GM12878 (cell line): ENCODE data around the gene KLF4. TPM values are rescaled to one million over a fixed set of nuclear protein-coding genes. Genes with fewer than 3 reads are reported as not detected.

Experiments used
- ATAC-seq: fragments of 200-7000 bp; cut with Tn5 transposase; 3 replicates; pipeline ENCODE4 v1.9.1; 2020; ENCODE audit warnings: mild to moderate bottlenecking, moderate library complexity
- BruUV-seq: library from RNA; stranded (reverse); fragments of 400-500 nt; replicated peaks from 2 replicates; lab custom pipeline; 2021; lab: Mats Ljungman, UMichigan
- CTCF ChIA-PET: fragments of 300-600 bp; sonication (Branson Sonifier 250); formaldehyde crosslinking; extraction: SDS; loops from one replicate; lab custom pipeline; 2021; ENCODE audit warnings: inconsistent platforms; lab: Yijun Ruan, JAX
- POLR2A ChIA-PET: fragments of 350-600 bp; formaldehyde crosslinking; extraction: SDS; loops from one replicate; lab custom pipeline; 2021; ENCODE audit warnings: inconsistent platforms; lab: Charles Lee
- RAD21 ChIA-PET: fragments of 300-600 bp; sonication (Branson Sonifier 250); formaldehyde crosslinking; loops from one replicate; lab custom pipeline; 2023; ENCODE audit warnings: antibody characterized with exemption; ENCODE audit not compliant: unreplicated experiment; lab: Charles Lee
- SMC1A ChIA-PET: fragments of 300-600 bp; sonication (Branson Sonifier 250); formaldehyde crosslinking; loops from one replicate; lab custom pipeline; 2023; ENCODE audit not compliant: unreplicated experiment, uncharacterized antibody; lab: Charles Lee
- DNase-seq: peaks from one replicate; pipeline ENCODE4 v3.0.0-alpha.2; 2011; ENCODE audit warnings: low read depth, low spot score
- FAIRE-seq: peaks from 3 replicates; lab custom pipeline; 2011; peaks lifted over from hg19 to GRCh38; lab: Jason Lieb, UNC
- H2AFZ ChIP-seq: 2 replicates; pipeline ENCODE4 v1.6.0; 2011; ENCODE audit warnings: low read depth, low read length, control low read depth; ENCODE audit not compliant: control insufficient read depth
- H3K27ac ChIP-seq: 2 replicates; pipeline ENCODE4 v1.5.1; 2011; ENCODE audit warnings: control low read depth; ENCODE audit not compliant: control insufficient read depth, insufficient read depth
- H3K27me3 ChIP-seq, 2 experiments: replicated peaks in 1 of 2; 2 replicates each; pipeline versions ENCODE4 v1.6.0 to v1.6.1; 2011; ENCODE audit warnings: low read length in 1 of 2; ENCODE audit not compliant: control insufficient read depth in 2 of 2, insufficient read depth in 2 of 2
- H3K36me3 ChIP-seq, 2 experiments: 2 replicates each; pipeline ENCODE4 v1.5.1; 2011; ENCODE audit warnings: low read length in 1 of 2; ENCODE audit not compliant: control insufficient read depth in 2 of 2, insufficient read depth in 2 of 2
- H3K4me1 ChIP-seq: 2 replicates; pipeline ENCODE4 v1.6.1; 2011; ENCODE audit warnings: mild to moderate bottlenecking, low read length, moderate library complexity, mixed read lengths; ENCODE audit not compliant: control insufficient read depth, insufficient read depth
- H3K4me2 ChIP-seq: 2 replicates; pipeline ENCODE4 v1.6.0; 2011; ENCODE audit warnings: control low read depth; ENCODE audit not compliant: control insufficient read depth, insufficient read depth
- H3K4me3 ChIP-seq: fragments of 200-600 bp; sonication (generic); 2 replicates; pipeline ENCODE4 v1.5.1; 2016
- H3K79me2 ChIP-seq: 2 replicates; pipeline ENCODE4 v1.6.0; 2011; ENCODE audit warnings: low read length; ENCODE audit not compliant: control insufficient read depth, insufficient read depth
- H3K9ac ChIP-seq: 2 replicates; pipeline ENCODE4 v1.8.0; 2011; ENCODE audit warnings: low read length, control low read depth, mixed read lengths; ENCODE audit not compliant: control insufficient read depth, insufficient read depth
- H3K9me3 ChIP-seq: replicated peaks from 3 replicates; pipeline ENCODE4 v1.5.1; 2011; ENCODE audit warnings: mild to moderate bottlenecking, low read length; ENCODE audit not compliant: control insufficient read depth, insufficient read depth
- H4K20me1 ChIP-seq: 2 replicates; pipeline ENCODE4 v1.6.0; 2011; ENCODE audit not compliant: control insufficient read depth, insufficient read depth
- CBX3 ChIP-seq: fragments of 200-600 bp; sonication (generic); IDR thresholded peaks from 2 replicates; pipeline ENCODE4 v1.6.1; 2016; ENCODE audit warnings: low read depth, borderline replicate concordance
- JUND ChIP-seq: IDR thresholded peaks from 2 replicates; pipeline ENCODE4 v1.6.1; 2012; ENCODE audit warnings: low read depth, mild to moderate bottlenecking, low read length, improper control_type of control experiment, moderate library complexity
- PBX3 ChIP-seq: IDR thresholded peaks from 2 replicates; pipeline ENCODE4 v1.6.1; 2011; ENCODE audit warnings: mild to moderate bottlenecking, low read depth, low read length, moderate library complexity; ENCODE audit not compliant: insufficient replicate concordance
- RCOR1 ChIP-seq: conservative IDR thresholded peaks from 2 replicates; pipeline ENCODE4 v1.6.1; 2012; ENCODE audit warnings: low read depth, low read length, improper control_type of control experiment
- ZNF24 ChIP-seq: fragments of 450-650 bp; IDR thresholded peaks from 2 replicates; pipeline ENCODE4 v1.6.1; 2017; ENCODE audit warnings: antibody characterized with exemption, mild to moderate bottlenecking
- ZNF622 ChIP-seq: fragments of 450-650 bp; IDR thresholded peaks from 2 replicates; pipeline ENCODE4 v1.6.1; 2017; ENCODE audit warnings: mild to moderate bottlenecking, inconsistent platforms
- WGBS: methylation state at CpG from one replicate; pipeline ENCODE4 v1.1.6; 2016; ENCODE audit warnings: low lambda C conversion rate; ENCODE audit not compliant: insufficient replicate concordance, insufficient coverage; ENCODE audit errors: missing lambda C conversion rate; 5-methylcytosine and 5-hydroxymethylcytosine counted together
- in situ Hi-C: fragments of 300-500 bp; cut with MboI; formaldehyde crosslinking; loops from 9 replicates; pipeline ENCODE4 v1.14.3; 2018; ENCODE audit warnings: mixed read lengths
- intact Hi-C: fragments of 100-400 bp; cut with micrococcal nuclease; formaldehyde crosslinking; loops from one replicate; pipeline ENCODE4 v1.14.2; 2022; ENCODE audit not compliant: unreplicated experiment
- polyA plus RNA-seq, 11 experiments: library from polyadenylated mRNA; depleted of rRNA in 4 of 11; unstranded in 6 of 11; stranded (reverse) in 5 of 11; fragments of >200 nt; fragmentation: Nextera tagmentation in 4 of 11; fragmentation: Illumina TruSeq in 1 of 11; extraction: Ambion mirVana in 4 of 11; extraction: Trizol in 1 of 11; gene quantifications; 1 replicate in 1 of 11; 2 replicates in 10 of 11; pipeline versions ENCODE4 v1.2.1 to v1.2.3, GENCODE V29; 2011 to 2016; ENCODE audit warnings: inconsistent platforms in 2 of 11, missing spikeins in 2 of 11, low read depth in 1 of 11
- total RNA-seq, 4 experiments: library from RNA; depleted of rRNA in 3 of 4; stranded (reverse); fragments of >200 nt in 3 of 4; fragmentation: Illumina TruSeq in 1 of 4; extraction: Trizol in 1 of 4; gene quantifications; 2 replicates each; pipeline versions ENCODE4 v1.2.1 to v1.2.3, GENCODE V29; 2013 to 2021

The KLF4 gene
- total and polyA plus RNA-seq, 10 of the 15 experiments (the other 5 are each of a cell fraction or from before 2014, with no cell fraction given) = 0.03 to 0.40 (median 0.10) TPM; not detected in 1

- Histone ChIP-seq H3K9me3 (no peaks in the 10 kb centered on the region; the same call in 2 of the 3 replicates), H3K79me2 (no peaks in the 10 kb centered on the region), H3K27ac (no peak overlapping the region), H3K36me3 (no peaks in the 10 kb centered on the region), H2AFZ (no peak overlapping the region), H3K27me3 (peaks cover 4 to 15% of the 10 kb centered on the region in 2 experiments; a peak in 3 of 4 replicates), H3K4me3 (no peak overlapping the region), H3K4me2 (no peak overlapping the region), H3K4me1 (no peaks in the 10 kb centered on the region), H3K9ac (no peak overlapping the region), H4K20me1 (no peaks in the 10 kb centered on the region)
- no peak for FAIRE-seq
- no peak for ATAC-seq
- WGBS = 20% methylated on average over 2 of the region's 2 CpGs
- TF ChIP-seq PBX3 (no peak), JUND (no peak), RCOR1 (no peak), ZNF24 (no peak), CBX3 (no peak), ZNF622 (no peak)
- intact Hi-C loops (loop anchor here (2.0 to 5.0 kb wide), 4 partner anchors 789 to 1279 kb away; no protein-coding TSS in a partner anchor), in situ Hi-C loops (loop anchor here (25.0 kb wide), 1 partner anchor 779 kb away; no protein-coding TSS in a partner anchor)
- ChIA-PET RAD21 (interaction anchor here (0.9 to 2.3 kb wide), 5 partner anchors 87 to 1276 kb away, joined by 3 to 8 read pairs (median 3); no protein-coding TSS in a partner anchor), CTCF (interaction anchor here (0.6 to 3.2 kb wide), 12 partner anchors 12 to 1471 kb away, joined by 3 to 27 read pairs (median 4); no protein-coding TSS in a partner anchor), POLR2A (no interaction called here), SMC1A (interaction anchor here (0.7 to 2.4 kb wide), 9 partner anchors 18 to 1083 kb away, joined by 3 to 18 read pairs (median 4); no protein-coding TSS in a partner anchor)
- DNase-seq = no peak
- BruUV-seq = no TSS peak
Measured at GRCh38 chr9:107483666-107484065, 5.9 kb downstream of the KLF4 start.
